Upper lobe of left lung (tissue), 4 donors: ENCODE data around the gene CST11.
A peak's percentile ranks its signal among the peaks of the same experiment; 100 is the strongest.

Experiments used
- EP300 ChIP-seq, 4 donors: sonication (generic); formaldehyde crosslinking; IDR thresholded peaks; one replicate each; pipeline ENCODE4 v1.5.1; 2017; ENCODE audit warnings: antibody characterized with exemption in 4 of 4, control low read depth in 2 of 4
- TF ChIP-seq, protein P1 (sequence below), 6 experiments: fragments of 450-650 bp in 4 of 6; fragments of 200-600 bp in 2 of 6; sonication (generic) in 2 of 6; IDR thresholded peaks; one replicate each; pipeline ENCODE4 v1.5.1; 2016 to 2019; ENCODE audit warnings: antibody characterized with exemption in 6 of 6

- TF ChIP-seq, protein P1, sequence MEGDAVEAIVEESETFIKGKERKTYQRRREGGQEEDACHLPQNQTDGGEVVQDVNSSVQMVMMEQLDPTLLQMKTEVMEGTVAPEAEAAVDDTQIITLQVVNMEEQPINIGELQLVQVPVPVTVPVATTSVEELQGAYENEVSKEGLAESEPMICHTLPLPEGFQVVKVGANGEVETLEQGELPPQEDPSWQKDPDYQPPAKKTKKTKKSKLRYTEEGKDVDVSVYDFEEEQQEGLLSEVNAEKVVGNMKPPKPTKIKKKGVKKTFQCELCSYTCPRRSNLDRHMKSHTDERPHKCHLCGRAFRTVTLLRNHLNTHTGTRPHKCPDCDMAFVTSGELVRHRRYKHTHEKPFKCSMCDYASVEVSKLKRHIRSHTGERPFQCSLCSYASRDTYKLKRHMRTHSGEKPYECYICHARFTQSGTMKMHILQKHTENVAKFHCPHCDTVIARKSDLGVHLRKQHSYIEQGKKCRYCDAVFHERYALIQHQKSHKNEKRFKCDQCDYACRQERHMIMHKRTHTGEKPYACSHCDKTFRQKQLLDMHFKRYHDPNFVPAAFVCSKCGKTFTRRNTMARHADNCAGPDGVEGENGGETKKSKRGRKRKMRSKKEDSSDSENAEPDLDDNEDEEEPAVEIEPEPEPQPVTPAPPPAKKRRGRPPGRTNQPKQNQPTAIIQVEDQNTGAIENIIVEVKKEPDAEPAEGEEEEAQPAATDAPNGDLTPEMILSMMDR (IDR thresholded peaks at IDR 0.05), result peak in 5 of 6 experiments; percentile 29 to 51 (median 37)
- TF ChIP-seq EP300 (IDR thresholded peaks at IDR 0.05), result no peak
These were observed 6.2 kb downstream of the CST11 start for GRCh38 chr20:23446505-23446904.
